GM18861 (cell line): Measurements from ENCODE around the gene ZNF227.
"Not testable (repeated sequence)": the region's sequence is repeated elsewhere in the genome, so short reads cannot be mapped to it uniquely, and the experiment has no call there.

Experiments
- ATAC-seq: cut with Tn5 transposase; IDR thresholded peaks from one replicate; pipeline ENCODE4 v1.9.1; 2021; ENCODE audit not compliant: unreplicated experiment

ZNF227 gene

DNA sequence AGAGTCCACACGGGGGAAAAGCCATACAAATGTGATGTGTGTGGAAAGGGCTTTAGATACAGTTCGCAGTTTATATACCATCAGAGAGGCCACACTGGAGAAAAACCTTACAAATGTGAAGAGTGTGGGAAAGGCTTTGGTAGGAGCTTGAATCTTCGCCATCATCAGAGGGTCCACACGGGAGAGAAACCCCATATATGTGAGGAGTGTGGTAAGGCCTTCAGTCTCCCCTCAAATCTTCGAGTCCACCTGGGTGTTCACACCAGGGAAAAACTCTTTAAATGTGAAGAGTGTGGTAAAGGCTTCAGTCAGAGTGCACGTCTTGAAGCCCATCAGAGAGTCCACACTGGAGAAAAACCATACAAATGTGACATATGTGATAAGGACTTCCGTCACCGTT, 24.1 kb downstream of the ZNF227 start:
- ATAC-seq, result no peak

DNA sequence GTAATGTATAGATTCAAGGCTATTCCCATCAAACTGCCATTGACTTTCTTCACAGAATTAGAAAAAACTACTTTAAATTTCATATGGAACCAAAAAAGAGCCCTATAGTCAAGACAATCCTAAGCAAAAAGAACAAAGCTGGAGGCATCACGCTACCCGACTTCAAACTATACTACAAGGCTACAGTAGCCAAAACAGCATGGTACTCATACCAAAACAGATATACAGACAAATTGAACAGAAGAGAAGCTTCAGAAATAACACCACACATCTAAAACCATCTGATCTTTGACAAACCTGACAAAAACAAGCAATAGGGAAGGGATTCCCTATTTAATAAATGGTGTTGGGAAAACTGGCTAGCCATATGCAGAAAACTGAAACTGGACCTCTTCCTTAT, 40.0 kb downstream of the ZNF227 start:
- not testable (repeated sequence) for ATAC-seq

DNA sequence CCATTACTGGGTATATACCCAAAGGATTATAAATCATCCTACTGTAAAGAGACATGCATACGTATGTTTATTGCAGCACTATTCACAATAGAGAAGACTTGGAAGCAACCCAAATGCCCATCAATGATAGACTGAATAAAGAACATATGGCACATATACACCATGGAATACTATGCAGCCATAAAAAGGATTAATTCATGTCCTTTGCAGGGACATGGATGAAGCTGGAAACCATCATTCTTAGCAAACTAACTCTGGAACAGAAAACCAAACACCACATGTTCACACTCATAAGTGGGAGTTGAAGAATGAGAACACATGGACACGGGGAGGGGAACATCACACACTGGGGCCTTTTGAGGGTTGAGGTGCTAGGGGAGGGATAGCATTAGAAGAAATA, 41.1 kb downstream of the ZNF227 start:
- ATAC-seq, result not testable (repeated sequence)

DNA sequence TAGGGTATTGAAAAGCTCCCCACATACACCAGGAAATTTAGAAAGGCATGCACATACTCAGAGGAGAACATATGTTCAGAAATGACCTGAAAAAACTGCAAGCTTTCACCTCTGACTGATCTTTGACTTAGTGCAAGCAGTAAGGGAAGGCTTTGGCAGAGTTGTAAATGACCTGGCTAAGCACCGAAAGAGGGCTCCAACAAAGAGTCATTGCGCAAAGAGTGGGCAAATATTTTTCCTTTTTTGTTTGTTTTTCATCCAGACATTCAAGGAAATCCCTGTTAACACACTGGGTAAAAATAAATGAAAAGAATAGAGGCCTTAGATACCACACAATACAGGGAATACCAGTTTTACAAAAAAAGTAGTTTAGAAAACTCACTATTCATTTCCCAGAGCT, 42.2 kb downstream of the ZNF227 start:
- no peak for ATAC-seq

DNA sequence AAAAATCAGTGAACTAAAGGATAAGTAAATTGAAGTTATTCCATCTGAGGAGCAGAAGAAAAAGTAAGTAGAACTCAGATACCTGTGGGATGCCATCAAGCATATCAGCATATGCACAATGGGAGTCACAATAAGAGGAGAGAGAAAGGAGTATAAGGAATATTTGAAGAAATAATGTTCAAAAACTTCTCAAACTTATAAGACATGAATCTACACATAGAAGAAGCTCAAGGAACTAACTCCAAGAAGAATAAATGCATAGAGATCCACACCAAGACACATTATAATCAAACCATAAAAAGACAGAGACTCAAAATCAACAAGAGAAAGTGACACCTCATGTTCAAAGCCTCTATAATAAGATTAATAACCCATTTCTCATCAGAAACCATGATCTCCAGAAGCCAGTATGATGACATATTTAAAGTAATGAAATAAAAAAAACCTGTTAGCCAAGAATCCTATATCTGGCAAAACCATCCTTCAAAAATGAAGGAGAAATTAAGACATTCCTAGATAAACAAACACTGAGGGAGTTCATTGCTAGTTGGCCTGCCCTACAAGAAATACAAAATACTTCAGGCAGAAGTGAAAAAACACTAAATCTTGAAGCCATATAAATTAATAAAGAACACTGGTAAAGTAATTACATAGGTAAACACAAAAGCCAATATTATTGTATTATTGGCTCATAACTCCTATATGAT, 43.5 kb downstream of the ZNF227 start:
- ATAC-seq, result no peak

DNA sequence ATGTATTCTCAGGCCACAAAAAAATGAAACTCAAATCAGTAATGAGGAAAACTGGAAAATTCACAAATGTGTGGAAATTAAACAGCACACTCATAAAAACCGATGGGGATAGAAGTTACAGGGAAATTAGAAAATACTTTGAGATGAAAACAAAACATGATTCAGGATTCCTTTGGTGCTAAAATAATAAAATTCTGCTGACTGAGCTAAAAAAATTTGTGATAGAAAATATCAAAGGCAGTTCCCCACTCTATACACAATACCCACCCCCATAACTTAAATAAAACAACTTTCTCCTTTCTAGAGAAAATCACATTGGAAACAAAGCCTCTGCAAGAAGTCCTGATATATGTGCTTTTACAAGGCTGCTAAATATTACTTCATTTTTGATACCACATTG, 45.8 kb downstream of the ZNF227 start:
- ATAC-seq, result no peak

DNA sequence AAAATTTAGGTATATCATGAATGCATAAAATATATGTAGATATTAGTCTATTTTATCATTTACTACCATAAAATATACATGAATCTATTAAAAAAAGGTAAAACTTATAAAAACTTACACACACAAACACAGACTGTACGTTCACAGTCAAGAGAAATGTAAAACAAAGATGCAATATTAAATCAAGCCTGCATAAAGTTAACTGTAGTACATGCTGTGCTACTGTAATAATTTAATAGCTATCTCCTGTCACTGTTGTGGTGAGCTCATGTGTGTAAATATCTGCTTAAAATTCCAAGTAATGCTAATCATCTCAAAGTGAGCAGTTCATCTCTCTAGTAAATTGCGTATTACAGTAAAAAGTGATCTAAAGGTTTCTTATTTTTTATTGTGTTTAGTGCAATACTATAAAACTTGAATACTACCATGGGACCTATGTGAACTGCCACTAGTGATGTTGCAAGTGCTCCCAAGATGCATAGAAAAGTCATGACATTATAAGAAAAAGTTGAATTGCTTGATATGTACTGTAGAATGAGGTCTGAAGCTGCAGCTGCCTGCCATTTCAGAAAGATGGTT, 46.6 kb downstream of the ZNF227 start:
- no peak for ATAC-seq

DNA sequence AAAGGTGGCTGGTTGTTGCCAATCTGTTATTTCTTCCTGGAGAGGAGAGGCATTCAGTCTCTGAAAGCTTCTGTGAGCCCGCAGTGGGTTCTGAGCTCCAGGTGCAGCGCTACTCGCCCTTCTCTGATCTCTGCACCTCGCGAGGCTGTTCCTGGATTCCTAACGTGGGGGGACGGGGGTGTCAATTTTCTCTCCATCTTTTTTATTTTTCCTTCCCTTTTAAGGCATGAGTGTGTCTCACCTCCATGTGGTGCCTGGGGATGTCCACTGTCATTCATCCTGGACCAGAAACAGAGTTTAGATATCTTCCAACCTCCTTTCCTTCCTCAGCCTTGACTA, 48.0 kb downstream of the ZNF227 start:
- ATAC-seq, result no peak

DNA sequence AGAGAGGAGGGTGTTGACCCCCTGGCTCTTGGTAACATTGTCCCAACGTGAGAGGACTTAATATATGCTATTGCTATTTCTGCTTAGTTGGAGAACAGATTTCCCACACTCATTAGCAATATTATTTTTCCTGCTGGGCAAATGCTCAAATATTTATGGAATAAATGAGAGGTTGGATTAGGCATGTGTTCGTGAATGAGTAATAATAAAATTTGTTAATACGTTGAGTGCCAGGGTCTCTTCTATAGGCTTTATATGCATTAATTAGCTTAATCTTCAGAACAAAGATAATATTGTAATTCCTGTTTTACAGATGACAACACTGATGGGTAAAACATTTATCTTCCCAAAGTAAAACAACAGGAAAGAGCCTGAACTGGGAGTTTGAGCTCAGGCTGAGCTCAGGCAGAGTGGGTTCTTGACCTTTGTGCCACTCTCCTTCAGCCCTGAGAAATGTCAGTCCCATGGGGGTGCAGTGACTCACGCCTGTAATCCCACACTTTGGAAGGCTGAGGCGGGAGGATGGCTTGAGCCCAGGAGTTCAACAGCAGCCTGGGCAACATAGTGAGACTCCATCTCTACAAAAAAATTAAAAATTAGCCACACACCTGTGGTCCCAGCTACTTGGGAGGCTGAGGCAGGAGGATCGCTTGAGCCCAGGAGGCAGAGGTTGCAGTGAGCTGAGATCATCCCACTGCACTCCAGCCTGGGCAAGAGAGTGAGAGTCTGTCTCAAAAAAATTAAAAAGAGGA, 48.5 kb downstream of the ZNF227 start:
- ATAC-seq, result no peak

DNA sequence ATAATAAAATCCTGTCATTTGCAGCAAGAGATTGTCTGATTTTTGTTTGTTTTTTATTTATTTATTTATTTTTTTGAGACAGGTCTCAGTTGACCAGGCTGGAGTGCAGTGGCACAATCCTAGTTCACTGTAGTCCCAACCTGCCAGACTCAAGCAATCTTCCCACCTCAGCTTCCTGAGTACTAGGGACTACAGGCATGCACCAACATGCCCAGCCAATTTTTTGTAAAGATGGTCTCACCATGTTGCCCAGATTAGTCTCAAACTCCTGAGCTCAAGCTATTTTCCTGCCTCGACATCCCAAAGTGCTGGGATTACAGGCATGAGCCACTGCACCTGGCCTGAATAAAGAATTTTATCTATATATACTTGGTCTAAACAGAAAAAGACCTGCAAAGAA, 65.0 kb downstream of the ZNF227 start:
- no peak for ATAC-seq

DNA sequence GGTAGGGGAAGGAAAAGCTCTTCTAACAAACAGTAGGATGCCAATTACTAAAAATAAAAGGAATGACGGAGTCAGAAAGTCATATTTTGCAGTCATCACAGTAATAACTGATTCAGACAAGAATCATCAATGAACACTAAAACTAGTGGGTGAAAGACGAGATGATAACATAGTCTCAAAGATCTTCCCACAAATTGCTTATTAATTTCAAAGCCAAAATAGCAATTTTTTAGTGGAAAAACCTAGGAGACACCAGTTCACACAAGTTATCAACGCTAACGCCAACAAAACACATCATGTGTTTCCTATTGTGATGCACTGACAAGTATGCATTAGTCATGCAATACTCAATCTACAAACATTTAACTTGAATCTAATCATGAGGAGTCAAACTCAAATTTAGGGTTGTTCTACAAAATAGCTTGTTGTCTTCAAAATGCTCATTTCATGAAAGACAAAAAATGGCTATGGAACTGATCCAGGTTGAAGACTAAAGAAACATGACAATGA, 65.9 kb downstream of the ZNF227 start:
- ATAC-seq, result no peak

DNA sequence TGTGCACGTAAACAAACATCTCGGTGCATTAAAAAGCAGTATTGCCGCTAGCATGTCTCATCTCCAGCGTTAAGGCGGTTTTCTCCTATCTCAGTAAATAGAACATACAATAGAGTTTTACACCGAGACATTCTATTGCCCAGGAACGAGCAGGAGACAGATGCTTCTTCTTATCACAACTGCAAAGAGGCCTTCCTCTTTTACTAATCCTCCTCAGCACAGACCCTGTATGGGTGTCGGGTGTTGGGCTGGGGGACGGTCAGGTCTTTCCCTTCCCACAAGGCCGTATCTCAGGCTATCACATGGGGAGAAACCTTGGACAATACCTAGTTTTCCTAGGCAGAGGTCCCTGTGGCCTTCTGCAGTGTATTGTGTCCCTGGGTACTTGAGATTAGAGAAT, 68.6 kb downstream of the ZNF227 start:
- ATAC-seq, result no peak

DNA sequence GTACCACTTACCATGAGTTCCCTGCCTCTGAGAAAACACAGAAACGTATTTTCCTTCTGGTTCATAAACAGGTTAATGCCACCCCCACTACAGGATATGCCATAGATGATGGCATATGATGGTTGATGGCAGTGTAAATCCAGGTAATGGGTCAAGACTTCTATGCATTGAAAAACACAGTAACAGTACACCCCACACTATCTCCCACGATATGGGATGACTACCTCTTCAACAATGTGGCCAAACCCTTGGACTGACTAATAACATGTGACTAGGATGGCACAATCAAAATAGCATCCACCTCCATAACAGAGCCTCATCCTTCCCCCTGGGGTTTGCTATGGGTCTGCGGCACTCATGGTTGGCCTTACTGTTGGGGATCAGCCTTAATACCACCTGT, 70.5 kb downstream of the ZNF227 start:
- ATAC-seq, result no peak

DNA sequence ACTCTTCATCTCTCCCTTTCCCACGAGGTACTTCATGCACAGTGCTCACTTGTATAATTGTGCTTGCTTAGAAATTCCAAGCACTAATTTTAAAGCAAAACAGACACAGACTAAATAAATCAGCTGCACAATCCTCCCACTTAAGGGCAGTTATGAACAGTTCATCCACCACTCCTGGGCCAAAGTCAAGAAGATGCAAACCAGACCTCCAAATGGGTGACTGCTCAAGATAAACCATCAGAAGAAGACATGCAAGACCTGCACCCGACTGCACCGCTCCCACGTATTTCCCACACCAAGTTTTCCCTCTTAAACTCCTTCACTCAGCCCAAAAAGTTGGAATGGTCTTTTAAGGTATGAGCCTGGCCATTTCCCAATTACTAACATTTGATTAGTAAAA, 72.6 kb downstream of the ZNF227 start:
- no peak for ATAC-seq
